GM12878 (cell line): Measurements from ENCODE around the gene NTMT2. TPM values are rescaled to one million over a fixed set of nuclear protein-coding genes. Genes with fewer than 3 reads are reported as not detected.

Experiments
- ATAC-seq: fragments of 200-7000 bp; cut with Tn5 transposase; 3 replicates; pipeline ENCODE4 v1.9.1; 2020; ENCODE audit warnings: mild to moderate bottlenecking, moderate library complexity
- BruUV-seq: library from RNA; stranded (reverse); fragments of 400-500 nt; replicated peaks from 2 replicates; lab custom pipeline; 2021; lab: Mats Ljungman, UMichigan
- CTCF ChIA-PET: fragments of 300-600 bp; sonication (Branson Sonifier 250); formaldehyde crosslinking; extraction: SDS; loops from one replicate; lab custom pipeline; 2021; ENCODE audit warnings: inconsistent platforms; lab: Yijun Ruan, JAX
- POLR2A ChIA-PET: fragments of 350-600 bp; formaldehyde crosslinking; extraction: SDS; loops from one replicate; lab custom pipeline; 2021; ENCODE audit warnings: inconsistent platforms; lab: Charles Lee
- RAD21 ChIA-PET: fragments of 300-600 bp; sonication (Branson Sonifier 250); formaldehyde crosslinking; loops from one replicate; lab custom pipeline; 2023; ENCODE audit warnings: antibody characterized with exemption; ENCODE audit not compliant: unreplicated experiment; lab: Charles Lee
- SMC1A ChIA-PET: fragments of 300-600 bp; sonication (Branson Sonifier 250); formaldehyde crosslinking; loops from one replicate; lab custom pipeline; 2023; ENCODE audit not compliant: unreplicated experiment, uncharacterized antibody; lab: Charles Lee
- DNase-seq: peaks from one replicate; pipeline ENCODE4 v3.0.0-alpha.2; 2011; ENCODE audit warnings: low read depth, low spot score
- FAIRE-seq: peaks from 3 replicates; lab custom pipeline; 2011; peaks lifted over from hg19 to GRCh38; lab: Jason Lieb, UNC
- H2AFZ ChIP-seq: 2 replicates; pipeline ENCODE4 v1.6.0; 2011; ENCODE audit warnings: low read depth, low read length, control low read depth; ENCODE audit not compliant: control insufficient read depth
- H3K27ac ChIP-seq: 2 replicates; pipeline ENCODE4 v1.5.1; 2011; ENCODE audit warnings: control low read depth; ENCODE audit not compliant: control insufficient read depth, insufficient read depth
- H3K27me3 ChIP-seq, 2 experiments: replicated peaks in 1 of 2; 2 replicates each; pipeline versions ENCODE4 v1.6.0 to v1.6.1; 2011; ENCODE audit warnings: low read length in 1 of 2; ENCODE audit not compliant: control insufficient read depth in 2 of 2, insufficient read depth in 2 of 2
- H3K36me3 ChIP-seq, 2 experiments: 2 replicates each; pipeline ENCODE4 v1.5.1; 2011; ENCODE audit warnings: low read length in 1 of 2; ENCODE audit not compliant: control insufficient read depth in 2 of 2, insufficient read depth in 2 of 2
- H3K4me1 ChIP-seq: 2 replicates; pipeline ENCODE4 v1.6.1; 2011; ENCODE audit warnings: mild to moderate bottlenecking, low read length, moderate library complexity, mixed read lengths; ENCODE audit not compliant: control insufficient read depth, insufficient read depth
- H3K4me2 ChIP-seq: 2 replicates; pipeline ENCODE4 v1.6.0; 2011; ENCODE audit warnings: control low read depth; ENCODE audit not compliant: control insufficient read depth, insufficient read depth
- H3K4me3 ChIP-seq: fragments of 200-600 bp; sonication (generic); 2 replicates; pipeline ENCODE4 v1.5.1; 2016
- H3K79me2 ChIP-seq: 2 replicates; pipeline ENCODE4 v1.6.0; 2011; ENCODE audit warnings: low read length; ENCODE audit not compliant: control insufficient read depth, insufficient read depth
- H3K9ac ChIP-seq: 2 replicates; pipeline ENCODE4 v1.8.0; 2011; ENCODE audit warnings: low read length, control low read depth, mixed read lengths; ENCODE audit not compliant: control insufficient read depth, insufficient read depth
- H3K9me3 ChIP-seq: replicated peaks from 3 replicates; pipeline ENCODE4 v1.5.1; 2011; ENCODE audit warnings: mild to moderate bottlenecking, low read length; ENCODE audit not compliant: control insufficient read depth, insufficient read depth
- H4K20me1 ChIP-seq: 2 replicates; pipeline ENCODE4 v1.6.0; 2011; ENCODE audit not compliant: control insufficient read depth, insufficient read depth
- JUNB ChIP-seq: IDR thresholded peaks from 2 replicates; pipeline ENCODE4 v1.6.1; 2016; ENCODE audit warnings: antibody characterized with exemption, mild to moderate bottlenecking
- RCOR1 ChIP-seq: conservative IDR thresholded peaks from 2 replicates; pipeline ENCODE4 v1.6.1; 2012; ENCODE audit warnings: low read depth, low read length, improper control_type of control experiment
- SIX5 ChIP-seq: IDR thresholded peaks from 2 replicates; pipeline ENCODE4 v1.6.1; 2011; ENCODE audit warnings: mild to moderate bottlenecking, low read depth, low read length, moderate library complexity; ENCODE audit not compliant: severe bottlenecking
- SP1 ChIP-seq: IDR thresholded peaks from one replicate; pipeline ENCODE4 v1.6.1; 2011; ENCODE audit warnings: low read depth, low read length
- SUPT20H ChIP-seq: IDR thresholded peaks from 2 replicates; pipeline ENCODE4 v1.6.1; 2011; ENCODE audit warnings: low read depth, mild to moderate bottlenecking, low read length, moderate library complexity, borderline replicate concordance; ENCODE audit not compliant: control insufficient read depth
- WGBS: methylation state at CpG from one replicate; pipeline ENCODE4 v1.1.6; 2016; ENCODE audit warnings: low lambda C conversion rate; ENCODE audit not compliant: insufficient replicate concordance, insufficient coverage; ENCODE audit errors: missing lambda C conversion rate; 5-methylcytosine and 5-hydroxymethylcytosine counted together
- in situ Hi-C: fragments of 300-500 bp; cut with MboI; formaldehyde crosslinking; loops from 9 replicates; pipeline ENCODE4 v1.14.3; 2018; ENCODE audit warnings: mixed read lengths
- intact Hi-C: fragments of 100-400 bp; cut with micrococcal nuclease; formaldehyde crosslinking; loops from one replicate; pipeline ENCODE4 v1.14.2; 2022; ENCODE audit not compliant: unreplicated experiment
- polyA plus RNA-seq, 11 experiments: library from polyadenylated mRNA; depleted of rRNA in 4 of 11; unstranded in 6 of 11; stranded (reverse) in 5 of 11; fragments of >200 nt; fragmentation: Nextera tagmentation in 4 of 11; fragmentation: Illumina TruSeq in 1 of 11; extraction: Ambion mirVana in 4 of 11; extraction: Trizol in 1 of 11; gene quantifications; 1 replicate in 1 of 11; 2 replicates in 10 of 11; pipeline versions ENCODE4 v1.2.1 to v1.2.3, GENCODE V29; 2011 to 2016; ENCODE audit warnings: inconsistent platforms in 2 of 11, missing spikeins in 2 of 11, low read depth in 1 of 11
- total RNA-seq, 4 experiments: library from RNA; depleted of rRNA in 3 of 4; stranded (reverse); fragments of >200 nt in 3 of 4; fragmentation: Illumina TruSeq in 1 of 4; extraction: Trizol in 1 of 4; gene quantifications; 2 replicates each; pipeline versions ENCODE4 v1.2.1 to v1.2.3, GENCODE V29; 2013 to 2021
- TF ChIP-seq, protein P1 (sequence below): fragments of 450-650 bp; IDR thresholded peaks from 2 replicates; pipeline ENCODE4 v1.6.1; 2016; ENCODE audit warnings: mild to moderate bottlenecking, moderate library complexity, borderline replicate concordance
- TF ChIP-seq, protein P2 (sequence below): fragments of 450-650 bp; IDR thresholded peaks from 2 replicates; pipeline ENCODE4 v1.6.1; 2017; ENCODE audit warnings: borderline replicate concordance
- TF ChIP-seq, protein P3 (sequence below): IDR thresholded peaks from 2 replicates; pipeline ENCODE4 v1.6.1; 2012; ENCODE audit warnings: low read depth, low read length, improper control_type of control experiment
- TF ChIP-seq, protein P4 (sequence below): fragments of 150-350 bp; IDR thresholded peaks from 2 replicates; pipeline ENCODE4 v1.6.1; 2014; ENCODE audit warnings: mild to moderate bottlenecking, low read depth, low read length

The NTMT2 gene
- total and polyA plus RNA-seq, 10 of the 15 experiments (the other 5 are each of a cell fraction or from before 2014, with no cell fraction given), result not detected

DNA sequence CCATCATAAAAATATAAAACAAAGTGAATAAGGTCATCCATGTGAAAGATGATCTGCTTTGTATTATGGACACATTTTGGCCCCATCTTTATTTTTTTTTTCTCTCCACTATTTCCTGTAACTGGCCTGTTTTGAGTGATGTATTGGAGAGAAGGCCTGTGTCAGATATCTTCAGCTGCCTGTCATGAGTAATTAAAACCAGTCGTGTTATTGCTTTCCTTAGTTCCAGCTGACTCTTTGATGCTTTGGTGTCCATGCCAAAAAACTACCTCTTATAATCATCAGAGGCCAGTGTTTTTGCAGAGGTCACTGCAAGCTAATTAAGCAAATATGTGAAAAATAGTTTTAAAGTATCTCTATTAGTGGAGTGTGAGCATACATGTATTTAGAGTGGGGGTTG, 29.7 kb downstream of the NTMT2 start:
- TF ChIP-seq, protein P1, sequence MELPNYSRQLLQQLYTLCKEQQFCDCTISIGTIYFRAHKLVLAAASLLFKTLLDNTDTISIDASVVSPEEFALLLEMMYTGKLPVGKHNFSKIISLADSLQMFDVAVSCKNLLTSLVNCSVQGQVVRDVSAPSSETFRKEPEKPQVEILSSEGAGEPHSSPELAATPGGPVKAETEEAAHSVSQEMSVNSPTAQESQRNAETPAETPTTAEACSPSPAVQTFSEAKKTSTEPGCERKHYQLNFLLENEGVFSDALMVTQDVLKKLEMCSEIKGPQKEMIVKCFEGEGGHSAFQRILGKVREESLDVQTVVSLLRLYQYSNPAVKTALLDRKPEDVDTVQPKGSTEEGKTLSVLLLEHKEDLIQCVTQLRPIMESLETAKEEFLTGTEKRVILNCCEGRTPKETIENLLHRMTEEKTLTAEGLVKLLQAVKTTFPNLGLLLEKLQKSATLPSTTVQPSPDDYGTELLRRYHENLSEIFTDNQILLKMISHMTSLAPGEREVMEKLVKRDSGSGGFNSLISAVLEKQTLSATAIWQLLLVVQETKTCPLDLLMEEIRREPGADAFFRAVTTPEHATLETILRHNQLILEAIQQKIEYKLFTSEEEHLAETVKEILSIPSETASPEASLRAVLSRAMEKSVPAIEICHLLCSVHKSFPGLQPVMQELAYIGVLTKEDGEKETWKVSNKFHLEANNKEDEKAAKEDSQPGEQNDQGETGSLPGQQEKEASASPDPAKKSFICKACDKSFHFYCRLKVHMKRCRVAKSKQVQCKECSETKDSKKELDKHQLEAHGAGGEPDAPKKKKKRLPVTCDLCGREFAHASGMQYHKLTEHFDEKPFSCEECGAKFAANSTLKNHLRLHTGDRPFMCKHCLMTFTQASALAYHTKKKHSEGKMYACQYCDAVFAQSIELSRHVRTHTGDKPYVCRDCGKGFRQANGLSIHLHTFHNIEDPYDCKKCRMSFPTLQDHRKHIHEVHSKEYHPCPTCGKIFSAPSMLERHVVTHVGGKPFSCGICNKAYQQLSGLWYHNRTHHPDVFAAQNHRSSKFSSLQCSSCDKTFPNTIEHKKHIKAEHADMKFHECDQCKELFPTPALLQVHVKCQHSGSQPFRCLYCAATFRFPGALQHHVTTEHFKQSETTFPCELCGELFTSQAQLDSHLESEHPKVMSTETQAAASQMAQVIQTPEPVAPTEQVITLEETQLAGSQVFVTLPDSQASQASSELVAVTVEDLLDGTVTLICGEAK, result no peak
- no peak for TF ChIP-seq SP1
- ChIA-PET CTCF (interaction anchor here (0.9 kb wide), 1 partner anchor 20 kb away, joined by 3 read pairs; no protein-coding TSS in a partner anchor), SMC1A (interaction anchor here (1.7 kb wide), 1 partner anchor 15 kb away, joined by 5 read pairs; no protein-coding TSS in a partner anchor), RAD21 (no interaction called here), POLR2A (no interaction called here)
- Histone ChIP-seq H3K4me3 (no peak overlapping the region), H3K4me2 (no peak overlapping the region), H3K27me3 (no peaks in the 10 kb centered on the region), H3K79me2 (no peaks in the 10 kb centered on the region), H3K4me1 (no peaks in the 10 kb centered on the region), H2AFZ (no peak overlapping the region), H3K36me3 (no peaks in the 10 kb centered on the region), H4K20me1 (no peaks in the 10 kb centered on the region), H3K9me3 (no peaks in the 10 kb centered on the region), H3K9ac (no peak overlapping the region), H3K27ac (no peak overlapping the region)
- WGBS, result 0% methylated on average over 1 of the region's 1 CpG
- no TSS peak for BruUV-seq
- no peak for FAIRE-seq
- intact Hi-C loops, result no loop called here
- in situ Hi-C loops, result no loop called here
- no peak for DNase-seq
- no peak for ATAC-seq

DNA sequence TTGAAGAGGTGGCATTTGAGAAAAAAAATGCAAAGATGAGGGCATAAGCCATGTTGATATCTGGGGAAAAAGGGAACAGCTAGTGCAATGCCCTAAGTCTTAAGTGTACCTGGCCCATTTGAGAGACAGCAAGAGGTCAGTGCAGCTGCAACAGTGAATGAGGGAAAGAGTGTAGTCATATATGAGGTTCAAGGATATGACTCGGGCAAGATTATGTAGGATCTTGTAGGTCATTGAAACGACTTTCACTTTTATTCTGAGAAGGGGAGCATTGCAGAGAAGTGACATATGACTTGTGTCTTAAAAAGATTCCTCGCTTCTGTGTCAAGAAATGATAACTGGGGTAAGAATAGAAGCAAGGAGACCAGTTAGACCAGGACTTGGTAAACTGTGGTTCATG, 31.0 kb downstream of the NTMT2 start:
- ChIA-PET POLR2A (no interaction called here), SMC1A (interaction anchor here (0.7 kb wide), 1 partner anchor 161 kb away, joined by 3 read pairs; no protein-coding TSS in a partner anchor), RAD21 (no interaction called here), CTCF (no interaction called here)
- no TSS peak for BruUV-seq
- H4K20me1 ChIP-seq, result no peaks in the 10 kb centered on the region
- in situ Hi-C loops, result no loop called here
- no peak overlapping the region for H2AFZ ChIP-seq
- intact Hi-C loops, result no loop called here
- FAIRE-seq (no peak), DNase-seq (no peak), ATAC-seq (no peak)
- H3K9me3 ChIP-seq, result no peaks in the 10 kb centered on the region
- H3K36me3 ChIP-seq, result no peaks in the 10 kb centered on the region
- no peaks in the 10 kb centered on the region for H3K79me2 ChIP-seq
- H3K4me3 ChIP-seq, result no peak overlapping the region
- H3K4me2 ChIP-seq, result no peak overlapping the region
- no peak overlapping the region for H3K27ac ChIP-seq
- no peak overlapping the region for H3K9ac ChIP-seq
- 0% methylated on average over 3 of the region's 3 CpGs for WGBS
- no peaks in the 10 kb centered on the region for H3K27me3 ChIP-seq
- no peaks in the 10 kb centered on the region for H3K4me1 ChIP-seq
- no peak for TF ChIP-seq SUPT20H
- TF ChIP-seq JUNB, result no peak
- TF ChIP-seq, protein P2, sequence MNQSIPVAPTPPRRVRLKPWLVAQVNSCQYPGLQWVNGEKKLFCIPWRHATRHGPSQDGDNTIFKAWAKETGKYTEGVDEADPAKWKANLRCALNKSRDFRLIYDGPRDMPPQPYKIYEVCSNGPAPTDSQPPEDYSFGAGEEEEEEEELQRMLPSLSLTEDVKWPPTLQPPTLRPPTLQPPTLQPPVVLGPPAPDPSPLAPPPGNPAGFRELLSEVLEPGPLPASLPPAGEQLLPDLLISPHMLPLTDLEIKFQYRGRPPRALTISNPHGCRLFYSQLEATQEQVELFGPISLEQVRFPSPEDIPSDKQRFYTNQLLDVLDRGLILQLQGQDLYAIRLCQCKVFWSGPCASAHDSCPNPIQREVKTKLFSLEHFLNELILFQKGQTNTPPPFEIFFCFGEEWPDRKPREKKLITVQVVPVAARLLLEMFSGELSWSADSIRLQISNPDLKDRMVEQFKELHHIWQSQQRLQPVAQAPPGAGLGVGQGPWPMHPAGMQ, result no peak
- TF ChIP-seq RCOR1, result no peak
- no peak for TF ChIP-seq SIX5
- TF ChIP-seq, protein P3, sequence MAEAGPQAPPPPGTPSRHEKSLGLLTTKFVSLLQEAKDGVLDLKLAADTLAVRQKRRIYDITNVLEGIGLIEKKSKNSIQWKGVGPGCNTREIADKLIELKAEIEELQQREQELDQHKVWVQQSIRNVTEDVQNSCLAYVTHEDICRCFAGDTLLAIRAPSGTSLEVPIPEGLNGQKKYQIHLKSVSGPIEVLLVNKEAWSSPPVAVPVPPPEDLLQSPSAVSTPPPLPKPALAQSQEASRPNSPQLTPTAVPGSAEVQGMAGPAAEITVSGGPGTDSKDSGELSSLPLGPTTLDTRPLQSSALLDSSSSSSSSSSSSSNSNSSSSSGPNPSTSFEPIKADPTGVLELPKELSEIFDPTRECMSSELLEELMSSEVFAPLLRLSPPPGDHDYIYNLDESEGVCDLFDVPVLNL, result no peak
- TF ChIP-seq, protein P4, sequence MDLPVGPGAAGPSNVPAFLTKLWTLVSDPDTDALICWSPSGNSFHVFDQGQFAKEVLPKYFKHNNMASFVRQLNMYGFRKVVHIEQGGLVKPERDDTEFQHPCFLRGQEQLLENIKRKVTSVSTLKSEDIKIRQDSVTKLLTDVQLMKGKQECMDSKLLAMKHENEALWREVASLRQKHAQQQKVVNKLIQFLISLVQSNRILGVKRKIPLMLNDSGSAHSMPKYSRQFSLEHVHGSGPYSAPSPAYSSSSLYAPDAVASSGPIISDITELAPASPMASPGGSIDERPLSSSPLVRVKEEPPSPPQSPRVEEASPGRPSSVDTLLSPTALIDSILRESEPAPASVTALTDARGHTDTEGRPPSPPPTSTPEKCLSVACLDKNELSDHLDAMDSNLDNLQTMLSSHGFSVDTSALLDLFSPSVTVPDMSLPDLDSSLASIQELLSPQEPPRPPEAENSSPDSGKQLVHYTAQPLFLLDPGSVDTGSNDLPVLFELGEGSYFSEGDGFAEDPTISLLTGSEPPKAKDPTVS, result no peak
